GM12872 (cell line): Measurements from ENCODE around the gene PCDHB14.
A peak's percentile ranks its signal among the peaks of the same experiment; 100 is the strongest.
"Not testable (repeated sequence)": the region's sequence is repeated elsewhere in the genome, so short reads cannot be mapped to it uniquely, and the experiment has no call there.

Experiments used
- TF ChIP-seq, protein P1 (sequence below): IDR thresholded peaks from 3 replicates; pipeline ENCODE4 v1.5.1; 2011; ENCODE audit warnings: low read depth, mild to moderate bottlenecking, low read length, moderate library complexity; ENCODE audit not compliant: insufficient read depth

Gene PCDHB14

GRCh38 chr5:141223112-141223783 lies at the start of gene PCDHB14:
Gene PCDHB14, plus strand, starts transcription at chr5:141223343. Its CDS starts 163 bp downstream, at chr5:141223506.
- TF ChIP-seq, protein P1, sequence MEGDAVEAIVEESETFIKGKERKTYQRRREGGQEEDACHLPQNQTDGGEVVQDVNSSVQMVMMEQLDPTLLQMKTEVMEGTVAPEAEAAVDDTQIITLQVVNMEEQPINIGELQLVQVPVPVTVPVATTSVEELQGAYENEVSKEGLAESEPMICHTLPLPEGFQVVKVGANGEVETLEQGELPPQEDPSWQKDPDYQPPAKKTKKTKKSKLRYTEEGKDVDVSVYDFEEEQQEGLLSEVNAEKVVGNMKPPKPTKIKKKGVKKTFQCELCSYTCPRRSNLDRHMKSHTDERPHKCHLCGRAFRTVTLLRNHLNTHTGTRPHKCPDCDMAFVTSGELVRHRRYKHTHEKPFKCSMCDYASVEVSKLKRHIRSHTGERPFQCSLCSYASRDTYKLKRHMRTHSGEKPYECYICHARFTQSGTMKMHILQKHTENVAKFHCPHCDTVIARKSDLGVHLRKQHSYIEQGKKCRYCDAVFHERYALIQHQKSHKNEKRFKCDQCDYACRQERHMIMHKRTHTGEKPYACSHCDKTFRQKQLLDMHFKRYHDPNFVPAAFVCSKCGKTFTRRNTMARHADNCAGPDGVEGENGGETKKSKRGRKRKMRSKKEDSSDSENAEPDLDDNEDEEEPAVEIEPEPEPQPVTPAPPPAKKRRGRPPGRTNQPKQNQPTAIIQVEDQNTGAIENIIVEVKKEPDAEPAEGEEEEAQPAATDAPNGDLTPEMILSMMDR, result no peak

GRCh38 chr5:141175933-141176332 lies 47.2 kb upstream of the PCDHB14 start:
- TF ChIP-seq, protein P1, result no peak

GRCh38 chr5:141177577-141178191 lies 45.5 kb upstream of the PCDHB14 start, which contains the start of gene PCDHB8:
Gene PCDHB8, plus strand, starts transcription at chr5:141177790. Its CDS starts 245 bp downstream, at chr5:141178035.
- TF ChIP-seq, protein P1, result not testable (repeated sequence)

GRCh38 chr5:141180313-141180712 lies 42.8 kb upstream of the PCDHB14 start:
- TF ChIP-seq, protein P1, result no peak

GRCh38 chr5:141182248-141182647 lies 40.9 kb upstream of the PCDHB14 start, which contains the start of gene PCDHB16:
Gene PCDHB16, plus strand, starts transcription at chr5:141182387. Its CDS starts 173 bp downstream, at chr5:141182560.
- TF ChIP-seq, protein P1, result no peak

DNA sequence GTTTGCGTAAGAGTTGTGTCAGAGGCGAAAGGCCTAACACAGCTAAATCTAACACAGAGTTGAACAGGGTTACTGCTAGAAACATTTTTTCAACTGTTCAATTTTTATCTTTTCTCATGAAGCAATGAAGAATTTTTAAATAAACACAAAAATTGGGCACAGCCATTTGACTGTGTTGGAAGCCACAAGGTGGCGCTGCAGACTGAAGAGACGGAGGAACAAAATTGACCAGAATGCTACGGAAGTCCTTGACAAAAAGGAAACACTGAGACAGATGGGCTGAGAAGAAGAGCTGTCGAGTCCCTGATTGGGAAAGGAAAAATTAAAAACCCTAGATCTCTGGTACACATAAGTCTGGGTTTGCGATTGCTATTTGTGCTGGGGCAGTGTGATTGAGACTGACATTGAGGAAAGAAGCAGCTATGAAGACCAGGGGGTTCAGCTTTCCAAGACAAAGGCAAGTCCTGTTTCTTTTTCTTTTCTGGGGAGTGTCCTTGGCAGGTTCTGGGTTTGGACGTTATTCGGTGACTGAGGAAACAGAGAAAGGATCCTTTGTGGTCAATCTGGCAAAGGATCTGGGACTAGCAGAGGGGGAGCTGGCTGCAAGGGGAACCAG lies 36.1 kb upstream of the PCDHB14 start, which contains the start of gene PCDHB9:
Gene PCDHB9, plus strand, starts transcription at position 265 of the 616 bp plus-strand sequence. Its CDS starts 158 bp downstream, at position 423.
- TF ChIP-seq, protein P1, result peak; percentile 39; the same call in 2 of the 3 replicates

- TF ChIP-seq, protein P1, result peak; percentile 44; the same call in 2 of the 3 replicates
These were observed 30.9 kb upstream of the PCDHB14 start, which contains the start of gene PCDHB10 for GRCh38 chr5:141192110-141192725. Gene PCDHB10, plus strand, starts transcription at chr5:141192353. Its CDS starts 200 bp downstream, at chr5:141192553.
